Germinal center (tissue), 1 donor: ENCODE measurements around the gene EVPLL.
A peak's percentile ranks its signal among the peaks of the same experiment; 100 is the strongest.
"Not testable (repeated sequence)": the region's sequence is repeated elsewhere in the genome, so short reads cannot be mapped to it uniquely, and the experiment has no call there.

ENCODE experiments used
- DNase-seq: peaks from one replicate; pipeline ENCODE4 v3.0.0; 2012; ENCODE audit warnings: mixed read lengths, low spot score

EVPLL gene

GRCh38 chr17:18379246-18380146, 1.9 kb downstream of the EVPLL start:
- DNase-seq, result peak; percentile 0

DNA sequence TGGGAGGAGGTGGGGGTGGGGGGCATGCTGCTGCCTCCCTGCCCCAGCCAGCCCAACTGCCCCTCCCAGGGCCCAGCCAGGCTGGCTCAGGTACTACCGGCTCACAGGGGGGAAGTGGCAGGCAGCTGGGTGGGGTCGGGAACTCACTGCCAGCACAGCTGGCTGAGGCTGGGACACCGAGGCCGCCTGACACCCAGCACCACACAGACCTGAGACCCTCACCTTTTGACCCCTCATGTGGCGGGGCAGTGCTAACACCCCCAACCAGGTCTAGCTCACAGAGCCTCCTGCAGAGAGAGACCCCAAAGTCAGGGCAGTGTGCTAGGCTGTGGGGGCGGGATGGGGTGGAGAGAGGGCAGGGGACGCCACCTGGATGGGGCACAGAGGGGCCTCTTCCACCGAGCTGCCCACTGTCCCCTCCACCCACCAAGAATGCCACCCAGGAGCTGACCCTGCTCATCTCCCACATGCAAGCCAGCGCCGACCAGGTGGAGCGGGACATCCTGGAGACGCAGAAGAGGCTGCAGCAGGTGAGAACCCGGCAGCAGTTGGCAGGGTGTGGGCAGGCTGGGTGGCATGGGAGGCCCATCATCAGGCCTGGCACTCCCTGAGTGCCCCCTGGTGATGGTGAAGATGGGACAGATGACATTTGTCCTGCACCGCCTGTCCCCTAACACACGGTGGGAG, 3.0 kb downstream of the EVPLL start:
- no peak for DNase-seq

- peak; percentile 1 for DNase-seq
Observed at GRCh38 chr17:18381158-18381952, 3.8 kb downstream of the EVPLL start.

GRCh38 chr17:18381953-18382245, 4.3 kb downstream of the EVPLL start:
- peak; percentile 0 for DNase-seq

DNA sequence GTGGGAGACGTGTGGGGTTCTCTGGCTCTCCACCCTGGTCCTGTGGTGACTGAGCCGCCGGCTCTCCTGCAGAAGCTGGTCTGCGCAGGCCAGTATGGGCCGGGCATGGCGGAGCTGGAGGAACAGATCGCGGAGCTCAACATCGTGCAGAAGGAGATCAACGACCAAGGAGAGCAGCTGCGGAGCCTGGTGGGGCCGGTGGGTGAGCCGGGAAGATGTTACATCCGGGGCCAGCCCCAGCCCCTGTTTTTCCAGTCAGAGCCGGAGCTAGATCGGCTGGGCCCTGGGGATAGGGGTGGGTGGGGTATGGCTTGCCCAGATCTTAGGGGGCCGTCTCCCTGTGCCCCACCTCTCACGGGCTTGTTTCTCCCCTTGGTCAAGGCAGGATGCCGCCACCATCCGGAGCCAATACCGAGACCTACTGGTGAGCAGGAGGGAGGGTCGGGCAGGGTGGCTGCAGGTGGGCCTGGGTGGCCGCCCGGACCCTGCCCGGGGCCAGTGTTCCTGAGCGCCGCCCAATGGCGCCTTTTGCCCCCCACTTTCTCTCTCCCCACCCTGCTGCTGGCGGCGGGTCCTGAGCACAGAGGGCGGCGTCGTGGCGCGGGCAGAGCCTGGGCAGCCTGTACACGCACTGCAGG, 5.0 kb downstream of the EVPLL start:
- peak; percentile 0 for DNase-seq

DNA sequence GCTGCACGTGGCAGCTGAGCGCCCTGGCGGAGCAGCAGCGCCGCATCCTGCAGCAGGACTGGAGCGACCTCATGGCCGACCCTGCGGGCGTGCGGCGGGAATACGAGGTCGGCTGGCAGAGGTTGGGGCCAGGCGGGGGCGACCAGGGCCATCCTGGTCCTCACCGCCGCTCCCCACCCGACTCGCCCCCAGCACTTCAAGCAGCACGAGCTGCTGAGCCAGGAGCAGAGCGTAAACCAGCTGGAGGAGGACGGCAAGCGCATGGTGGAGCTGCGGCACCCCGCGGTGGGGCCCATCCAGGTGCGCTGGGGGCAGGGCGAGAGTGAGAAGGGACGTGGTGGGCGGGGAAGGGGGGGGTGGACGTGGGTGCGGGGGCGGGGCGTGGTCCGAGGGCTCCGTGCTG, 5.5 kb downstream of the EVPLL start:
- DNase-seq, result peak; percentile 3

- not testable (repeated sequence) for DNase-seq
Observed at GRCh38 chr17:18384271-18384670, 6.7 kb downstream of the EVPLL start.

DNA sequence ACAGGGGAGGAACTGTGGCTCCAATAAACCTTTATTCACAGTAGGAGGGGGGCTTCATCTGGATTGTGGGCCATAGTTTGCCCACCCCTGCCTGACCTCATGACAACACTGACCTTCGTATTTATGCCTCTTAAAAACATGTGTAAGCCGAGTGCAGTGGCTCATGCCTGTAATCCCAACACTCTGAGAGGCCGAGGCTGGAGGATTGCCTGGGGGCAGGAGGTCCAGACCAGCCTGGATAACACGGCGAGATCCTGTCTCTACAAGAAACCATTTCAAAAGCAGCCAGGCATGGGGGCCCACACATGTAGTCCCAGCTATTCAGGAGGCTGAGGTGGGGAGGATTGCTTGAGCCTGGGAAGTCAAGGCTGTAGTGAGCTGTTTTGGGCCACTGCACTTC, 10.0 kb downstream of the EVPLL start:
- not testable (repeated sequence) for DNase-seq

- not testable (repeated sequence) for DNase-seq
Observed at GRCh38 chr17:18388266-18388665, 10.7 kb downstream of the EVPLL start.

DNA sequence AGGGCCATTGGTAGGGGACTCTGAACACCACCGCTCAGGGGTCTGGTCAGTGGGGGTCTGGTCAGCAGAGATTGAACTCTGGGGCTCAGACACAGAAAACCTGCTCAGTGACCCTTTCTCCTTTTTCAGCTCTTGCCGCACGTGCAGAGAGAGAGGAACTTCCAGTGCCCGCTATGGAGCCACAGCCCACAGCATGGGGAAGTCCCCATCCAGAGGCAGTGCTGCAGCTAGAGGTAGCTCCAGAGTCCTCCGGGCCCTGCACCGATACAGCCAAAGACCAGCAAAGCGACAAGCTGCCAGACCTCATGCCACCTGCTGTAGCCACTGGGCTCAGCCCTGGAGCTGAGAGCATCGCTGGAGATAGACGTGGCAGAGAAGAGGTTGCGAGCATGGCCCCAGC, 11.2 kb downstream of the EVPLL start:
- not testable (repeated sequence) for DNase-seq

DNA sequence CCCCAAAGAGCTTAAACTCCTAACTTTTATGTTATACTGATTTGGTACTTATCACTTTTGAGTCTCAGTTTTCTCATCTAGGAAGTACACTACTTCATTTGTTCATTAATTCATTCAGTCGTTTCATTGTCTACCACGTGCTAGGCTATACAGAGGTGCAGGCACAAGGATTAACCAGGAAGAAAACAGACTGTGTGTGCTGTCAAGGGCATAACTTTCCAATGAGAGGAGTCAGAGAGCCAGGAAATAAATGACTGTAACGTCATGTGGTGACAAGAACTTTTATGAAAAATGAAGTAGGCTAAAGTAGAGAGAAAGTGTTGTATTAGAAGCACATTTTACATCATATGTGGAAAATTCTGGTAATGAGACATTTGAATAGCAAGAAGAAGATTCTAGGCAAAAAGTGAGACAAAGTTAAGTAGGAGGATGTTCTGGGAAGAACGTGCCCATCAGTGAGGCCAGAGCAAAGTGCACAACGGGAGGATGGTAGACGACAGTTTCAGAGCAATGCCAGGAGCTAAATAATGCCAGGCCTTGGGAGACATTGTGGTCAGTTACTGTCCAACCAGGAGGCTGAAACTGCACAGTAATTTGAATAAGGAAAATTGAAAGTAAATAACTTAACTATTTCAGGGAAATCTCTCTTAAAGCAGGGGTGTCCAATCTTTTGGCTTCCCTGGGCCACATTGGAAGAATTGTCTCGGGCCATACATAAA, 24.5 kb downstream of the EVPLL start:
- DNase-seq, result not testable (repeated sequence)

GRCh38 chr17:18403166-18403565, 25.6 kb downstream of the EVPLL start:
- not testable (repeated sequence) for DNase-seq

GRCh38 chr17:18403604-18404003, 26.0 kb downstream of the EVPLL start:
- DNase-seq, result not testable (repeated sequence)

DNA sequence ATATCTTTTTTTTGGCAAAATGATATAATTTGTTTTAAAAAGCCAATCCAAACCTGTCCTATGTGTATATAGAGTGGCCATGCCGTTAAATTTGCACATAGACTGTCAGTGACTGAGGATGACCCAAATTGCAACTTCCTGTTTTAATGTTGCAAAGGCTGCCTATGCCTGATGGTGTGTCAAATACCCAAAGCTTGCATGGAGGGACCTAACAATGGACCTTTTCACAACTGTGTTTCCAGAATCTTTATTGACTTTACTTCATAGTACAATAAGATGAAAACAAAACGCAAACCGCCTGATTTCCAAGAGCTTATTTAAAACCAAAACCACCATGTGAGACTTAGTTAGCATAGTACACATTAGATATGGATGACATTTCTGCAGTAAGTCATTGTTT, 31.3 kb downstream of the EVPLL start:
- DNase-seq, result peak; percentile 8

DNA sequence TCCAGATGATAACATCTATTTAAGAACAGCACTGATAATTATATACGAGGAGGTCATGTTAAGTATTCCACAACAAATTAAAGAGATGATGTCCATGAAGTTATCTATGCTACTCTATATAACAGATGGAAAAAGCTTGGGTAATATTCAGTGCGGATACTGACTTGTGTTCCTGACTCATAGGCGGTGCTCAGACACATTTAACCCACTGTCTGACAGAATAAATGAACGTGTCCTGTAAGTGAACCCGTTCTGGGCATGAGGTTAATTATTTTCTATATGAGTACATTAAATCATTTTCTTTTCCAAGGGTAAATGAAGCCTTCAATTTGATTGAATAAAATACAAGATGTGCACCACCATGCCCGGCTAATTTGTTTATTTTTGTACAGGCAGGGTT, 31.7 kb downstream of the EVPLL start:
- DNase-seq, result not testable (repeated sequence)

GRCh38 chr17:18410736-18411135, 33.2 kb downstream of the EVPLL start:
- not testable (repeated sequence) for DNase-seq

GRCh38 chr17:18411377-18411864, 33.8 kb downstream of the EVPLL start:
- DNase-seq, result not testable (repeated sequence)

DNA sequence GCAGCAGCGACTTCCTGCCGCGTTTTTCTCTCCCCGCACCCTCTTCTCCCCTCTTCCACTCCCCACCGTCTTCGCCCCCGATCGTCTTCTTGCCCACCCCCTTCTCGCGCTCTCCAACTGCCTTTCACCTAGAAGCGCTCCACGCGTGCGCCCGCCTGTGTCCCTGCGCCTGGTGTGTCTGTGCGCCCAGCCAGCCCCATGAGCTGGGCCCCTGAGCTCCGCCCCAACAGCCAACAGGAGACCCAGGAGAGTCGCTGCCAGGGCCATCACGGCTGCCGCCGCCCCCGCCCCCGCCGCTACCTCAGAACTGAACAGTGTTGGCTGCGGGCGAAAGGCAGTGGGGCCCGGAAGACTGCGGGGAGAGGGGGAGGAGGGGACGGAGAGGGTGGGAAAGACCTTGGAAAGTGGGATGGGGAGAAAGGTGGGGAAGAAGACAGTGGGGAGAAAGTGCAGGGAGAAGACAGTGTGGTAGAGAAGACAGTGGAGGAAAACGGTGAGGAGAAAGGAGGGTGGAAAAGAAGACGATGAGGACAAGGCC, 34.5 kb downstream of the EVPLL start:
- DNase-seq, result not testable (repeated sequence)

- DNase-seq, result not testable (repeated sequence)
Observed at GRCh38 chr17:18421521-18421920, 43.9 kb downstream of the EVPLL start.

GRCh38 chr17:18422464-18422863, 44.9 kb downstream of the EVPLL start:
- not testable (repeated sequence) for DNase-seq

DNA sequence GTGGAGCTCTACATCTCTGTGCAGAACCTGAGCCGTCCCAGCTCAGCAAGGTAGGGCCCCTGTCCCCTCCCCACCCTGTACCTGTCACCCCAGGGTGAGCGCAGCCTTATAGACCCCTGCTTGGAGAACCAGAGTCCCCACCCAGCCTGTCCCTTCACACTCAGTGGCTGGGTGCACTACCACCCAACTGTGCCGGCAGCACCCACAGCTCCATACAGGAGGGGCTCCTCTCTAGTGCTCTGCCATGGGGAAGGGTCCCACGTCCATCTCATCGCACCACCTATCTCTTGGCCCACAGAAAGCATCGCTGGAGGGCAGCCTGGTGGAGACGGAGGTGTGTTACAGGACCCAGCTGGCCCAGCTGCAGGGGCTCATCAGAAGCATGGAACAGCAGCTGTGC, 45.4 kb downstream of the EVPLL start:
- DNase-seq, result not testable (repeated sequence)
